Lung (tissue), 12 donors: Measurements from ENCODE around the gene TTLL12. TPM values are rescaled to one million over a fixed set of nuclear protein-coding genes. Genes with fewer than 3 reads are reported as not detected.

Source experiments
- ATAC-seq: fragments of 200-7000 bp; cut with Tn5 transposase; one replicate; pipeline ENCODE4 v1.9.1; 2020; ENCODE audit warnings: moderate number of reproducible peaks; ENCODE audit not compliant: insufficient read depth, low FRiP score
- DNase-seq, 3 donors: peaks; one replicate each; pipeline ENCODE4 v3.0.0-alpha.2; 2013 to 2017
- H3K27ac ChIP-seq, 2 donors: one replicate each; pipeline ENCODE4 v1.5.1; 2013; ENCODE audit warnings: mild to moderate bottlenecking in 2 of 2, moderate library complexity in 2 of 2, control low read depth in 1 of 2, inconsistent platforms in 1 of 2, low read depth in 1 of 2, low read length in 1 of 2
- H3K27me3 ChIP-seq, 3 donors: one replicate each; pipeline ENCODE4 v1.5.1; 2013; ENCODE audit warnings: low read length in 2 of 3; ENCODE audit not compliant: control insufficient read depth in 3 of 3, insufficient read depth in 3 of 3
- H3K36me3 ChIP-seq, 4 donors: one replicate each; pipeline ENCODE4 v1.5.1; 2013; ENCODE audit warnings: low read length in 4 of 4, mild to moderate bottlenecking in 1 of 4, moderate library complexity in 1 of 4; ENCODE audit not compliant: control insufficient read depth in 4 of 4, insufficient read depth in 4 of 4
- H3K4me1 ChIP-seq, 5 donors: one replicate each; pipeline ENCODE4 v1.5.1; 2013; ENCODE audit warnings: low read length in 5 of 5, mild to moderate bottlenecking in 2 of 5, moderate library complexity in 1 of 5; ENCODE audit not compliant: control insufficient read depth in 5 of 5, insufficient read depth in 5 of 5
- H3K4me3 ChIP-seq: one replicate; pipeline ENCODE4 v1.5.1; 2013; ENCODE audit warnings: mild to moderate bottlenecking, control low read depth, moderate library complexity
- H3K9ac ChIP-seq, 2 donors: one replicate each; pipeline ENCODE4 v1.5.1; 2013; ENCODE audit warnings: low read length in 2 of 2, control low read depth in 1 of 2; ENCODE audit not compliant: insufficient read depth in 1 of 2
- H3K9me3 ChIP-seq, 4 donors: one replicate each; pipeline ENCODE4 v1.5.1; 2013; ENCODE audit warnings: low read length in 3 of 4, mild to moderate bottlenecking in 1 of 4, moderate library complexity in 1 of 4; ENCODE audit not compliant: control insufficient read depth in 4 of 4, insufficient read depth in 3 of 4
- WGBS, 2 donors: extraction: QIAGEN DNeasy Blood & Tissue Kit; methylation state at CpG; one replicate each; pipeline ENCODE4 v1.1.7; 2013; 5-methylcytosine and 5-hydroxymethylcytosine counted together
- polyA plus RNA-seq, 2 donors: library from polyadenylated mRNA; stranded (reverse); fragments of 200-250 nt; gene quantifications; one replicate each; pipeline ENCODE4 v1.2.1, GENCODE V29; 2013
- total RNA-seq, 2 donors: library from RNA; depleted of rRNA in 1 of 2; stranded (reverse); fragments of >200 nt in 1 of 2; gene quantifications; one replicate each; pipeline ENCODE4 v1.2.1, GENCODE V29; 2014 to 2021
- TF ChIP-seq, protein P1 (sequence below): IDR thresholded peaks from 2 replicates; pipeline ENCODE4 v1.5.1; 2012; ENCODE audit warnings: mild to moderate bottlenecking; ENCODE audit errors: control extremely low read depth, extremely low read depth
- donor health status: control.
- donor health status: control.
- donor health status: Bipolar disorder and iron deficiency.
- donor health status: healthy.
- donor health status: DM: yes; HTN: yes; CAD: no.

Gene TTLL12
- total and polyA plus RNA-seq, 4 donors = 15.8 to 35.5 (median 25.3) TPM

DNA sequence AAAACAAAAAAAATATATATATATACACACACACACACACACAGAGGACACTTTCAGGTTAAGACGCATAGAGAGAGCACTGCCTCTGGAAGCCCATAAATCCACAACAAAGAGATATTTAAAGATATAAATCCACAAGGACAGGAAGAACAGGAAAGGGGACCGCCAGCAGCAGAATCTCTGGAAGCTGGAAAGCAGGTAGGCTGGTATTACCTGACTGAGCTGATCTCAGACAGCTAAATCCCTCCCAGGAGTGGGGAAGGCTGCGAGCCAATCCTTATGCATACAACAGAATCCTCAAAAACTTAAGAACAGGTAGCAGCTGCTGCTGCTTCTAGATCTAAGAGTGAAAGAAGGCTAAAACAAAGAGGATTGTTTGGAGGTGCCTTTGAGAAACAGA lies 42.0 kb downstream of the TTLL12 start:
- TF ChIP-seq, protein P1, sequence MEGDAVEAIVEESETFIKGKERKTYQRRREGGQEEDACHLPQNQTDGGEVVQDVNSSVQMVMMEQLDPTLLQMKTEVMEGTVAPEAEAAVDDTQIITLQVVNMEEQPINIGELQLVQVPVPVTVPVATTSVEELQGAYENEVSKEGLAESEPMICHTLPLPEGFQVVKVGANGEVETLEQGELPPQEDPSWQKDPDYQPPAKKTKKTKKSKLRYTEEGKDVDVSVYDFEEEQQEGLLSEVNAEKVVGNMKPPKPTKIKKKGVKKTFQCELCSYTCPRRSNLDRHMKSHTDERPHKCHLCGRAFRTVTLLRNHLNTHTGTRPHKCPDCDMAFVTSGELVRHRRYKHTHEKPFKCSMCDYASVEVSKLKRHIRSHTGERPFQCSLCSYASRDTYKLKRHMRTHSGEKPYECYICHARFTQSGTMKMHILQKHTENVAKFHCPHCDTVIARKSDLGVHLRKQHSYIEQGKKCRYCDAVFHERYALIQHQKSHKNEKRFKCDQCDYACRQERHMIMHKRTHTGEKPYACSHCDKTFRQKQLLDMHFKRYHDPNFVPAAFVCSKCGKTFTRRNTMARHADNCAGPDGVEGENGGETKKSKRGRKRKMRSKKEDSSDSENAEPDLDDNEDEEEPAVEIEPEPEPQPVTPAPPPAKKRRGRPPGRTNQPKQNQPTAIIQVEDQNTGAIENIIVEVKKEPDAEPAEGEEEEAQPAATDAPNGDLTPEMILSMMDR = no peak
- WGBS, 2 donors = 75 to 88% methylated on average over 3 of the region's 3 CpGs
- peak in 1 of 3 donors; percentile 45 for DNase-seq
- H3K9ac ChIP-seq = no peak overlapping the region
- H3K27ac ChIP-seq = no peak overlapping the region
- H3K36me3 ChIP-seq = peaks cover 4 to 12% (median 6%) of the 10 kb centered on the region in 4 donors
- H3K27me3 ChIP-seq = no peaks in the 10 kb centered on the region
- ATAC-seq = no peak
- H3K4me1 ChIP-seq = peaks cover 5 to 7% (median 6%) of the 10 kb centered on the region in 5 donors
- H3K4me3 ChIP-seq = no peak overlapping the region
- peaks cover 0 to 1% (median 0%) of the 10 kb centered on the region in 4 donors for H3K9me3 ChIP-seq

DNA sequence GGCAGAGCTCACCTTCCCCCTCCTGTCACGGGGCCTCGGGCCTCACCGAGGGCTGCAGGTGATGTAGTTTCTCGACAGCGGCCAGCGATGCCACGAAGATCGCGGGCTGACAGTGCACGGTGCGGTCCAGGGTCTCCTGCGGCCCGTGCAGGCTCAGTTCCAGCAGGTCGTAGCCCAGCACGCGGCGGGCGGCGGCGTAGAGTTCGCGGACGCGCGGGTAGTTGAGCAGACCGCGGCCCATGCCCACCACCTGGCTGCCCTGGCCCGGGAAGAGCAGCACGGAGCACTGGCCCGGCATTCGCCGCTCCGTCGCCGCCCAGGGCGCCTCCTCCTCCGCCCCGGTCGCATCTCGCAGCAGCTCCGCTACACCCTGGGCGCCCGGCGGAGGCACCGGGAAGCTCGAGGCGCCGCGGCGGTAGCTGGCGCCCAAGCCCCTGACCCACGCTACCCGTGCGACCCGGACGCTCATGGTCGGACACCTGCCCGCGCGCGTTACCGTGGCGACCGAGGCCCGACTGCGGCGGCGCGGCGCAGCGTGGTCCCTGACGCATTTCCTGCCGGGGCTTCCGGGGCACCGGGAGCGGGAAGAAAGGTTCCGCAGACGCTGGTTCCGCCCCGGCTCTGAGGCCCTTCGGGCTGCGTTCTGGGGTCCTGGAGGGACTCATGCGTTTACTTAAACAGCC lies 43.9 kb downstream of the TTLL12 start, which contains the start of gene MCAT:
TSS of gene MCAT (minus strand) at position 519 of the 683 bp plus-strand sequence. CDS start at position 469, 50 bp downstream.
- H3K4me3 ChIP-seq = peak within 1 kb of the TSS; percentile 95
- TF ChIP-seq, protein P1 = no peak
- DNase-seq = peak; percentile 82 to 87 (median 84)
- H3K9me3 ChIP-seq = peaks cover 0 to 1% (median 0%) of the 10 kb centered on the region in 4 donors
- 1% methylated on average over 62 to 83 of the region's 83 CpGs for WGBS, 2 donors
- no peaks in the 10 kb centered on the region for H3K27me3 ChIP-seq
- peak within 1 kb of the TSS; percentile 63 to 78 for H3K9ac ChIP-seq
- peak; percentile 93 for ATAC-seq
- peaks cover 4 to 18% (median 11%) of the 10 kb centered on the region in 4 donors for H3K36me3 ChIP-seq
- H3K27ac ChIP-seq = peak within 1 kb of the TSS; percentile 60 to 97
- peaks cover 5 to 7% (median 6%) of the 10 kb centered on the region in 5 donors for H3K4me1 ChIP-seq

DNA sequence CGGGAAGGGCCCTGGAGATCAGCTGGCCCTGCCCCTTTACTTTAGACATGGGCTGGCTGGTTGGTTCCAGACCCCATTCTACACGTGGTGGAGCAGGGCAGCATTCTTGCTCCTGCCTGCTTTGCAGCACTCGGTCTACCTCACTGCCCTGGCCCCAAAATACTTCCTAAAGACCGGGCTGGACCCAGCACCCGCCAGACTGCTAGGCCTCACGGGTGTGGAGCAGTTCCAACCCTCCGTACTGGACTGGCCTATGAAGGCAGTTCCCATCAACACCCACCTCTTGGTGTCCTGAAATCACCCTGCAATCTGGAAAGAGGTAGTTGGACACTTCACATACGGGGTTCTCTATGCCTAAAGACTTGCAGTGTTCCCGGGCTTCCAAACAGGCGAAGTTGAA lies 50.1 kb downstream of the TTLL12 start:
- 69 to 70% methylated on average over 10 of the region's 10 CpGs for WGBS, 2 donors
- Histone ChIP-seq H3K27ac (peak overlapping the region in 1 of 2 donors; percentile 9), H3K36me3 (peaks cover 9 to 41% (median 25%) of the 10 kb centered on the region in 4 donors), H3K9ac (no peak overlapping the region), H3K4me1 (peaks cover under 1 to 5% (median 1%) of the 10 kb centered on the region in 5 donors), H3K4me3 (no peak overlapping the region), H3K27me3 (no peaks in the 10 kb centered on the region), H3K9me3 (no peaks in the 10 kb centered on the region)
- TF ChIP-seq, protein P1 = no peak
- ATAC-seq (no peak), DNase-seq (no peak)
